ENCODE data around the gene STXBP5.

STXBP5 gene

GRCh38 chr6:147207351-147207750, 3.1 kb downstream of the STXBP5 start:
- no peaks in the 10 kb centered on the region for H3K9me3 ChIP-seq (ENCODE audit: low read length)
- H3K4me1 ChIP-seq (ENCODE audit: insufficient read depth, low read length), result peaks cover 15% of the 10 kb centered on the region
- H3K36me3 ChIP-seq (ENCODE audit: insufficient read depth, low read length), result no peaks in the 10 kb centered on the region
- H2AFZ ChIP-seq (ENCODE audit: low read depth, low read length), result no peak overlapping the region
- H3K4me3 ChIP-seq (ENCODE audit: low read length), result no peak overlapping the region
- H3K27me3 ChIP-seq (ENCODE audit: insufficient read depth, low read length), result no peaks in the 10 kb centered on the region

GRCh38 chr6:147207837-147208754, 3.9 kb downstream of the STXBP5 start:
- Histone ChIP-seq H3K36me3 (ENCODE audit: insufficient read depth, low read length) (no peaks in the 10 kb centered on the region), H3K27me3 (ENCODE audit: insufficient read depth, low read length) (no peaks in the 10 kb centered on the region), H3K9me3 (ENCODE audit: low read length) (no peaks in the 10 kb centered on the region), H2AFZ (ENCODE audit: low read depth, low read length) (no peak overlapping the region), H3K4me3 (ENCODE audit: low read length) (no peak overlapping the region), H3K4me1 (ENCODE audit: insufficient read depth, low read length) (peaks cover 15% of the 10 kb centered on the region)

DNA sequence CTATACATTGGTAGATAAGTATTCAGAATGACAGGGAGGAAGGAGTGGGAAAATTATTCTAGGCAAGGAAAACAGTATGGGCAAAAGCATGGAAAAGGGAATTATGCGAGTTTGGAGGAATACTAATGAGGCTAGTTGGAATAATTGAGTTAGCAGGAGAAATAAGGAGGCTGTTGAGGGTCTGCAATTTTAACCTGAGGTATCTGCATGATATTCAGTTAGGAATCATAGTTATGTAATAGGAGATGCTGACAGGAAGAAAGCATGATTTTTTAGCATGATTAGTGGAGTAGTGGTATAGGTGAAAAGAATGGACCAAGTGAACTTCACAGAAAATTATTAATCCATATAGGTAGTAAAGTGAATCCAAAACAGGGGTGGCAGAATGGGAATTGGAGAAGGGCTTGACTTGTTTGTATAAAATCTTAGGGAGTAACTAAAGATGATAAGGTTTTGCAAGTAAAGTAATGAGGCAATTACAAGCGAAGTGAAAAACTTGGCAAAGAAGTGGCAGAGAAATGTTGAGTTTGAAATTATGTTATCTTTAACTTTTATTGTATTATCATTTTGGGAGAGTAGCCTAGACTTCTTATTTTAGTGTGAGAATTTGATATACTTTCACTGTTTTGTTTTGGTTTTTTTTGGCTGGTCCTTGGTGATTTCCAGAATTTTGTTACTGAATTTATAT, 5.7 kb downstream of the STXBP5 start:
- Histone ChIP-seq H3K4me3 (ENCODE audit: low read length) (no peak overlapping the region), H3K36me3 (ENCODE audit: insufficient read depth, low read length) (no peaks in the 10 kb centered on the region), H3K27me3 (ENCODE audit: insufficient read depth, low read length) (no peaks in the 10 kb centered on the region), H3K9me3 (ENCODE audit: low read length) (no peaks in the 10 kb centered on the region), H2AFZ (ENCODE audit: low read depth, low read length) (no peak overlapping the region), H3K4me1 (ENCODE audit: insufficient read depth, low read length) (peaks cover 13% of the 10 kb centered on the region)

GRCh38 chr6:147211349-147211748, 7.1 kb downstream of the STXBP5 start:
- Histone ChIP-seq H3K27me3 (ENCODE audit: insufficient read depth, low read length) (no peaks in the 10 kb centered on the region), H3K4me1 (ENCODE audit: insufficient read depth, low read length) (peaks cover 2% of the 10 kb centered on the region), H3K36me3 (ENCODE audit: insufficient read depth, low read length) (no peaks in the 10 kb centered on the region), H3K4me3 (ENCODE audit: low read length) (no peak overlapping the region), H3K9me3 (ENCODE audit: low read length) (no peaks in the 10 kb centered on the region), H2AFZ (ENCODE audit: low read depth, low read length) (no peak overlapping the region)

DNA sequence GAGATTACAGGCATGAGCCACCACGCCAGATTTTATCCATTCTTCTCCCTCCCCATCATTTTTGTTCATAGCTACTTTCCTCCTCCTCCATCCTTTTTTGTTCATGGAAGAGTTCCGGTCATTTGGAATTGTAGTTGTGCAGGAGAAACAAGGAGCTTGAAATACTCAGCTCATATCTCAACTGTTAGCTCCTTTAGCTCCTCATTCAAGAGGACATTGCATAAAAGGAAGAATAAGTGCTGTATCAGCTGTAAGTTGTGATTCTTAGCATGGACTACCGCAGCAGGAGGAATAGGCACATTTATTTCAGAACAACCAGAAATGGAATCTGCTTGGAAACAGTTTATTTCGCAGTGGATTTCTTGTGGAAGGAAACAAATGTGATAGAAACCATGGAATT, 7.6 kb downstream of the STXBP5 start:
- no peaks in the 10 kb centered on the region for H3K36me3 ChIP-seq (ENCODE audit: insufficient read depth, low read length)
- no peaks in the 10 kb centered on the region for H3K4me1 ChIP-seq (ENCODE audit: insufficient read depth, low read length)
- H3K27me3 ChIP-seq (ENCODE audit: insufficient read depth, low read length), result no peaks in the 10 kb centered on the region
- H3K9me3 ChIP-seq (ENCODE audit: low read length), result no peaks in the 10 kb centered on the region
- H3K4me3 ChIP-seq (ENCODE audit: low read length), result no peak overlapping the region
- no peak overlapping the region for H2AFZ ChIP-seq (ENCODE audit: low read depth, low read length)

GRCh38 chr6:147212622-147213021, 8.4 kb downstream of the STXBP5 start:
- no peak overlapping the region for H3K4me3 ChIP-seq (ENCODE audit: low read length)
- H3K36me3 ChIP-seq (ENCODE audit: insufficient read depth, low read length), result no peaks in the 10 kb centered on the region
- H3K9me3 ChIP-seq (ENCODE audit: low read length), result no peaks in the 10 kb centered on the region
- no peaks in the 10 kb centered on the region for H3K4me1 ChIP-seq (ENCODE audit: insufficient read depth, low read length)
- no peak overlapping the region for H2AFZ ChIP-seq (ENCODE audit: low read depth, low read length)
- no peaks in the 10 kb centered on the region for H3K27me3 ChIP-seq (ENCODE audit: insufficient read depth, low read length)

- Histone ChIP-seq H3K4me1 (ENCODE audit: insufficient read depth, low read length) (no peaks in the 10 kb centered on the region), H2AFZ (ENCODE audit: low read depth, low read length) (no peak overlapping the region), H3K27me3 (ENCODE audit: insufficient read depth, low read length) (no peaks in the 10 kb centered on the region), H3K36me3 (ENCODE audit: insufficient read depth, low read length) (no peaks in the 10 kb centered on the region), H3K4me3 (ENCODE audit: low read length) (no peak overlapping the region), H3K9me3 (ENCODE audit: low read length) (no peaks in the 10 kb centered on the region)
Measured at GRCh38 chr6:147213772-147214171, 9.6 kb downstream of the STXBP5 start.

DNA sequence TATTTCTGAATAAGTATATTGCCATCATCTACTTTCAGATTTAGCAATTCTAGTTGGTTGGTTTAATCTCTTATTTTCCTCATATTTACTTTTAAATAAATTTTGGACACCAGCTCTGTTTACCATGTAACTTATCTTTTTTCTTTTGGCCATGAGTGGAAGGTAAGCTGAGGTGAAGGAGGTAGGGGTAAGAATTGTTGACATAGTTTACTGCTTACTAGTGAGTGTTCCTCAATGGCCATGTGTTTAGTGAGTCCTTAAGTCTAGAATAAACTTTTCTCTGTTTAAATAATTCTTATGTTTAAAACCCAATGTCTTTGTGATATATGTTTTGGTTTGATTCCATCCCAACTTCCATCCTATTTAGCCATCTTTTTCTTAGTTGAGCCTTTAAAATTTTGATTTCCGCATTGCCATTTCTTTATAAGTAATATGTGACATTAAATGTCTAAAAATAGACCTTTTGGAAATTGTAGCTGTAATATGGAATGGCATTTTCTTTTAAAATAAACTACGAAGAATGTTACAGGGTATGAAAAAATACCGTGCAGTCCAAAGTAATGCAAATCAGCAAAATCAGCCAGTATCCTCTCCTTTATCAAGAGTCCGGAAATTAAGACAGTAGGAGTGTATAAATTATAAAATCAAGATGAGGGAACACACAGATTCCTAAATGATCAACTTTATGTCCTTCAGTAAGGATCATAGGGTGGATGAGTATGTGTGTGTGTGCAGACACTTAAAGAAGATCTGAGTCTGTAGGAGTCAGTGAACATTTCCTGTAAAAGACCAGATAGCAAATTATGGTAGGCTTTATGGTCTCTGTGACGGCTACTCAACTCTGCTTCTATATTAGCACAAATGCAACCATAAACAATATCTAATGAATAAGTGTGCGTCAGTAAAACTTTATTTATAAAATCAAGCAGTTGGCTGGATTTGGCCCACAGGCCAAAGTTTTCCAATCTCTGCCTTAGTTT, 10.3 kb downstream of the STXBP5 start:
- Histone ChIP-seq H3K36me3 (ENCODE audit: insufficient read depth, low read length) (no peaks in the 10 kb centered on the region), H3K4me3 (ENCODE audit: low read length) (no peak overlapping the region), H2AFZ (ENCODE audit: low read depth, low read length) (no peak overlapping the region), H3K9me3 (ENCODE audit: low read length) (no peaks in the 10 kb centered on the region), H3K4me1 (ENCODE audit: insufficient read depth, low read length) (no peaks in the 10 kb centered on the region), H3K27me3 (ENCODE audit: insufficient read depth, low read length) (no peaks in the 10 kb centered on the region)

- Histone ChIP-seq H3K27me3 (ENCODE audit: insufficient read depth, low read length) (no peaks in the 10 kb centered on the region), H3K4me3 (ENCODE audit: low read length) (no peak overlapping the region), H3K36me3 (ENCODE audit: insufficient read depth, low read length) (no peaks in the 10 kb centered on the region), H3K4me1 (ENCODE audit: insufficient read depth, low read length) (no peaks in the 10 kb centered on the region), H3K9me3 (ENCODE audit: low read length) (no peaks in the 10 kb centered on the region), H2AFZ (ENCODE audit: low read depth, low read length) (no peak overlapping the region)
Measured at GRCh38 chr6:147216915-147217314, 12.7 kb downstream of the STXBP5 start.

- Histone ChIP-seq H3K36me3 (ENCODE audit: insufficient read depth, low read length) (no peaks in the 10 kb centered on the region), H2AFZ (ENCODE audit: low read depth, low read length) (no peak overlapping the region), H3K4me1 (ENCODE audit: insufficient read depth, low read length) (no peaks in the 10 kb centered on the region), H3K9me3 (ENCODE audit: low read length) (no peaks in the 10 kb centered on the region), H3K27me3 (ENCODE audit: insufficient read depth, low read length) (no peaks in the 10 kb centered on the region), H3K4me3 (ENCODE audit: low read length) (no peak overlapping the region)
Measured at GRCh38 chr6:147217840-147218404, 13.7 kb downstream of the STXBP5 start.

DNA sequence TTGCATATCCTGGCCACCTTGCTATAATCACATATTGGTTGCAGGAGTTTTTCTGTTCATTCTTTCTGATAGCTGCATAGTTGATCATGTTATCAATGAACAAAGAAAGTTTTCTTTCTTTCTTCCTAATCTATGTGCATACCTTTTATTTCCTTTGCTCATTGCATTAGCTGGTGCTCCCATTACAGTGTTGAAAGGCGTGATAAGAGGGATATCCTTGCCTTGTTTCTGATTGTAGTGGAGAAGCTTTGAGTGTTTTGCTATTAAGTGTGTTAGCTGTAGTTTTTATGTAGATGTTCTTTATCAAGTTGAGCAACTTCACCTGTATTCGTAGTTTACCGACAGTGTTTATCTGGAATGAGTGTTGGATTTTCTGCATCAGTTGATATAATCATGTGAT, 14.6 kb downstream of the STXBP5 start:
- no peaks in the 10 kb centered on the region for H3K36me3 ChIP-seq (ENCODE audit: insufficient read depth, low read length)
- no peak overlapping the region for H2AFZ ChIP-seq (ENCODE audit: low read depth, low read length)
- no peak overlapping the region for H3K4me3 ChIP-seq (ENCODE audit: low read length)
- no peaks in the 10 kb centered on the region for H3K27me3 ChIP-seq (ENCODE audit: insufficient read depth, low read length)
- H3K4me1 ChIP-seq (ENCODE audit: insufficient read depth, low read length), result no peaks in the 10 kb centered on the region
- H3K9me3 ChIP-seq (ENCODE audit: low read length), result no peaks in the 10 kb centered on the region

GRCh38 chr6:147219463-147219862, 15.2 kb downstream of the STXBP5 start:
- Histone ChIP-seq H3K27me3 (ENCODE audit: insufficient read depth, low read length) (no peaks in the 10 kb centered on the region), H2AFZ (ENCODE audit: low read depth, low read length) (no peak overlapping the region), H3K4me3 (ENCODE audit: low read length) (no peak overlapping the region), H3K36me3 (ENCODE audit: insufficient read depth, low read length) (no peaks in the 10 kb centered on the region), H3K4me1 (ENCODE audit: insufficient read depth, low read length) (no peaks in the 10 kb centered on the region), H3K9me3 (ENCODE audit: low read length) (no peaks in the 10 kb centered on the region)
